Progenitor cell of endocrine pancreas (in vitro differentiated cells): ENCODE measurements around the gene TOMM40. TPM values are rescaled to one million over a fixed set of nuclear protein-coding genes. Genes with fewer than 3 reads are reported as not detected.
"Not testable (repeated sequence)": the region's sequence is repeated elsewhere in the genome, so short reads cannot be mapped to it uniquely, and the experiment has no call there.

Experiments
- DNase-seq: peaks from one replicate; pipeline ENCODE4 v3.0.0; 2021; ENCODE audit warnings: low spot score; ENCODE audit not compliant: unreplicated experiment
- H3K27ac Mint-ChIP-seq: 2 replicates; pipeline ENCODE4 v1.8.0; 2021; ENCODE audit warnings: mild to moderate bottlenecking, moderate library complexity, mixed read lengths
- H3K27me3 Mint-ChIP-seq: 2 replicates; pipeline ENCODE4 v1.8.0; 2021; ENCODE audit warnings: mixed read lengths
- H3K36me3 Mint-ChIP-seq: 2 replicates; pipeline ENCODE4 v1.8.0; 2022; ENCODE audit warnings: mixed read lengths; ENCODE audit not compliant: insufficient read depth
- H3K4me1 Mint-ChIP-seq: 2 replicates; pipeline ENCODE4 v1.8.0; 2021; ENCODE audit warnings: low read depth, mixed read lengths
- H3K4me3 Mint-ChIP-seq: 2 replicates; pipeline ENCODE4 v1.8.0; 2021; ENCODE audit warnings: low read depth, mild to moderate bottlenecking, moderate library complexity, mixed read lengths
- H3K9me3 Mint-ChIP-seq: 2 replicates; pipeline ENCODE4 v1.8.0; 2021; ENCODE audit warnings: low read depth, mixed read lengths
- CTCF ChIP-seq: fragments of 200-600 bp; sonication (generic); IDR thresholded peaks from one replicate; pipeline ENCODE4 v1.5.0; 2021; ENCODE audit warnings: antibody characterized with exemption, mild to moderate bottlenecking; ENCODE audit not compliant: unreplicated experiment
- total RNA-seq: library from RNA; stranded (reverse); gene quantifications from 2 replicates; pipeline ENCODE4 v1.2.1, GENCODE V29; 2021

Gene TOMM40
- total RNA-seq, 1 donor from 2014 or later, result 63.0 TPM

GRCh38 chr19:44882063-44882462, 9.0 kb upstream of the TOMM40 start:
- no peak overlapping the region for H3K4me3 Mint-ChIP-seq
- H3K27me3 Mint-ChIP-seq, result no peaks in the 10 kb centered on the region
- peak overlapping the region; percentile 2 for H3K27ac Mint-ChIP-seq
- TF ChIP-seq CTCF, result no peak
- H3K9me3 Mint-ChIP-seq, result no peaks in the 10 kb centered on the region
- H3K4me1 Mint-ChIP-seq, result no peaks in the 10 kb centered on the region
- no peak for DNase-seq
- H3K36me3 Mint-ChIP-seq, result peaks cover 13% of the 10 kb centered on the region

- not testable (repeated sequence) for H3K4me1 Mint-ChIP-seq, H3K27me3 Mint-ChIP-seq, H3K4me3 Mint-ChIP-seq, H3K27ac Mint-ChIP-seq, DNase-seq, H3K9me3 Mint-ChIP-seq
- H3K36me3 Mint-ChIP-seq, result peaks cover 17% of the 10 kb centered on the region
These were observed 8.2 kb upstream of the TOMM40 start for GRCh38 chr19:44882619-44883397.

GRCh38 chr19:44883922-44884321, 7.1 kb upstream of the TOMM40 start:
- Mint-ChIP-seq H3K27ac (no peak overlapping the region), H3K4me3 (no peak overlapping the region), H3K4me1 (no peaks in the 10 kb centered on the region), H3K36me3 (peaks cover 22% of the 10 kb centered on the region), H3K27me3 (no peaks in the 10 kb centered on the region), H3K9me3 (no peaks in the 10 kb centered on the region)
- DNase-seq, result no peak
- no peak for TF ChIP-seq CTCF

- peaks cover 2% of the 10 kb centered on the region for H3K4me1 Mint-ChIP-seq
- H3K27me3 Mint-ChIP-seq, result no peaks in the 10 kb centered on the region
- TF ChIP-seq CTCF, result no peak
- peaks cover 25% of the 10 kb centered on the region for H3K36me3 Mint-ChIP-seq
- H3K9me3 Mint-ChIP-seq, result no peaks in the 10 kb centered on the region
- no peak for DNase-seq
- peak overlapping the region; percentile 34 for H3K27ac Mint-ChIP-seq
- H3K4me3 Mint-ChIP-seq, result no peak overlapping the region
These were observed 6.5 kb upstream of the TOMM40 start for GRCh38 chr19:44884566-44884965.

GRCh38 chr19:44886141-44886540, 4.9 kb upstream of the TOMM40 start:
- peak overlapping the region; percentile 33 for H3K27ac Mint-ChIP-seq
- no peak for TF ChIP-seq CTCF
- peaks cover 6% of the 10 kb centered on the region for H3K4me1 Mint-ChIP-seq
- no peaks in the 10 kb centered on the region for H3K9me3 Mint-ChIP-seq
- no peak for DNase-seq
- H3K4me3 Mint-ChIP-seq, result no peak overlapping the region
- H3K27me3 Mint-ChIP-seq, result no peaks in the 10 kb centered on the region
- H3K36me3 Mint-ChIP-seq, result peaks cover 25% of the 10 kb centered on the region

- H3K4me1 Mint-ChIP-seq, result peaks cover 16% of the 10 kb centered on the region
- no peak overlapping the region for H3K4me3 Mint-ChIP-seq
These were observed 3.4 kb upstream of the TOMM40 start for GRCh38 chr19:44887648-44888047.

GRCh38 chr19:44888335-44888734, 2.7 kb upstream of the TOMM40 start:
- not testable (repeated sequence) for H3K9me3 Mint-ChIP-seq, DNase-seq, H3K27me3 Mint-ChIP-seq
- H3K4me1 Mint-ChIP-seq, result peaks cover 17% of the 10 kb centered on the region
- H3K27ac Mint-ChIP-seq, result peak overlapping the region; percentile 64
- H3K4me3 Mint-ChIP-seq, result peak overlapping the region; percentile 9
- H3K36me3 Mint-ChIP-seq, result peaks cover 26% of the 10 kb centered on the region

More at GRCh38 chr19:44887648-44888047, 3.4 kb upstream of the TOMM40 start:
- no peaks in the 10 kb centered on the region for H3K9me3 Mint-ChIP-seq
- no peaks in the 10 kb centered on the region for H3K27me3 Mint-ChIP-seq
- no peak for DNase-seq
- peak overlapping the region; percentile 89 for H3K27ac Mint-ChIP-seq
- no peak for TF ChIP-seq CTCF
- H3K36me3 Mint-ChIP-seq, result peaks cover 25% of the 10 kb centered on the region
